IMR-90 (cell line): Measurements from ENCODE around the gene ERBB4. TPM values are rescaled to one million over a fixed set of nuclear protein-coding genes. Genes with fewer than 3 reads are reported as not detected.

Experiments
- ATAC-seq: fragments of 200-7000 bp; cut with Tn5 transposase; 2 replicates; pipeline ENCODE4 v1.9.1; 2020; ENCODE audit warnings: low read depth, mild to moderate bottlenecking, moderate library complexity
- BruUV-seq: library from RNA; stranded (reverse); fragments of 400-500 nt; replicated peaks from 2 replicates; lab custom pipeline; 2021; lab: Mats Ljungman, UMichigan
- CTCF ChIA-PET: fragments of 300-600 bp; formaldehyde crosslinking; extraction: SDS; loops from one replicate; lab custom pipeline; 2021; ENCODE audit warnings: antibody characterized with exemption; lab: Yijun Ruan, JAX
- POLR2A ChIA-PET: fragments of 300-600 bp; sonication (Branson Sonifier 250); formaldehyde crosslinking; loops from one replicate; lab custom pipeline; 2022; ENCODE audit warnings: antibody characterized with exemption; ENCODE audit not compliant: unreplicated experiment; lab: Charles Lee
- DNase-seq: peaks from one replicate; pipeline ENCODE4 v3.0.0; 2013
- H2AFZ ChIP-seq: replicated peaks from 2 replicates; pipeline ENCODE3; 2013; ENCODE audit warnings: low read length, mild to moderate bottlenecking; ENCODE audit not compliant: poor library complexity
- H2AK5ac ChIP-seq: 2 replicates; pipeline ENCODE4 v1.6.1; 2013; ENCODE audit warnings: low read depth, low read length, inconsistent platforms
- H2AK9ac ChIP-seq: replicated peaks from 2 replicates; pipeline ENCODE3; 2013; ENCODE audit warnings: mild to moderate bottlenecking, low read depth, low read length, moderate library complexity; ENCODE audit not compliant: poor library complexity
- H2BK120ac ChIP-seq: 2 replicates; pipeline ENCODE4 v1.6.1; 2013; ENCODE audit warnings: low read depth, low read length, inconsistent platforms
- H2BK15ac ChIP-seq: 3 replicates; pipeline ENCODE4 v1.6.1; 2013; ENCODE audit warnings: low read depth, low read length, inconsistent platforms
- H2BK20ac ChIP-seq: 2 replicates; pipeline ENCODE4 v1.6.1; 2013; ENCODE audit warnings: low read depth, mild to moderate bottlenecking, inconsistent platforms, low read length, moderate library complexity
- H2BK5ac ChIP-seq: 2 replicates; pipeline ENCODE4 v1.6.1; 2013; ENCODE audit warnings: mild to moderate bottlenecking, low read depth, low read length, inconsistent platforms; ENCODE audit not compliant: poor library complexity, severe bottlenecking
- H3K14ac ChIP-seq: replicated peaks from 2 replicates; pipeline ENCODE4 v1.6.1; 2013; ENCODE audit warnings: low read depth, low read length, inconsistent platforms
- H3K18ac ChIP-seq: 2 replicates; pipeline ENCODE4 v1.6.1; 2013; ENCODE audit warnings: low read depth, low read length, control low read depth
- H3K23ac ChIP-seq: 2 replicates; pipeline ENCODE4 v1.6.1; 2013; ENCODE audit warnings: low read depth, low read length, inconsistent platforms
- H3K27ac ChIP-seq: 2 replicates; pipeline ENCODE4 v1.5.1; 2013; ENCODE audit warnings: mild to moderate bottlenecking, control low read depth, low read length; ENCODE audit not compliant: insufficient read depth
- H3K27me3 ChIP-seq: 2 replicates; pipeline ENCODE4 v1.6.1; 2013; ENCODE audit warnings: low read length; ENCODE audit not compliant: control insufficient read depth, insufficient read depth
- H3K36me3 ChIP-seq: 2 replicates; pipeline ENCODE4 v1.6.1; 2013; ENCODE audit warnings: low read length, mixed read lengths; ENCODE audit not compliant: control insufficient read depth, insufficient read depth
- H3K4ac ChIP-seq: 2 replicates; pipeline ENCODE4 v1.6.1; 2013; ENCODE audit warnings: low read depth, low read length, inconsistent platforms
- H3K4me1 ChIP-seq: 2 replicates; pipeline ENCODE4 v1.6.1; 2013; ENCODE audit warnings: low read length, mixed read lengths; ENCODE audit not compliant: control insufficient read depth, insufficient read depth
- H3K4me2 ChIP-seq: 2 replicates; pipeline ENCODE4 v1.6.1; 2013; ENCODE audit warnings: low read depth, mild to moderate bottlenecking, control low read depth, low read length, moderate library complexity
- H3K4me3 ChIP-seq: 2 replicates; pipeline ENCODE4 v1.5.1; 2013; ENCODE audit warnings: low read depth, mild to moderate bottlenecking, control low read depth, low read length, moderate library complexity; ENCODE audit not compliant: insufficient read depth
- H3K56ac ChIP-seq: 2 replicates; pipeline ENCODE4 v1.6.1; 2013; ENCODE audit warnings: low read length, inconsistent platforms; ENCODE audit not compliant: insufficient read depth; ENCODE audit errors: extremely low read depth
- H3K79me1 ChIP-seq, 2 experiments: 2 replicates each; pipeline ENCODE4 v1.6.1; 2013; ENCODE audit warnings: low read length in 2 of 2, inconsistent platforms in 1 of 2, low read depth in 1 of 2
- H3K9ac ChIP-seq: 2 replicates; pipeline ENCODE4 v1.6.1; 2013; ENCODE audit warnings: low read depth, low read length, control low read depth
- H3K9me1 ChIP-seq: 2 replicates; pipeline ENCODE4 v1.6.1; 2013; ENCODE audit warnings: low read length, inconsistent platforms; ENCODE audit not compliant: insufficient read depth
- H3K9me3 ChIP-seq: 2 replicates; pipeline ENCODE4 v1.6.1; 2013; ENCODE audit warnings: low read length; ENCODE audit not compliant: control insufficient read depth, insufficient read depth
- H4K20me1 ChIP-seq: 2 replicates; pipeline ENCODE4 v1.6.1; 2013; ENCODE audit warnings: low read length, inconsistent platforms; ENCODE audit not compliant: insufficient read depth
- H4K5ac ChIP-seq: 2 replicates; pipeline ENCODE4 v1.6.1; 2013; ENCODE audit warnings: mild to moderate bottlenecking, low read depth, low read length, control low read depth
- H4K8ac ChIP-seq, 2 experiments: 2 replicates each; pipeline ENCODE4 v1.6.1; 2013; ENCODE audit warnings: low read depth in 2 of 2, low read length in 2 of 2, control low read depth in 1 of 2, inconsistent platforms in 1 of 2
- H4K91ac ChIP-seq: 2 replicates; pipeline ENCODE4 v1.6.1; 2013; ENCODE audit warnings: low read depth, low read length, inconsistent platforms; ENCODE audit not compliant: insufficient read depth
- BHLHE40 ChIP-seq: fragments of 150-350 bp; IDR thresholded peaks from 2 replicates; pipeline ENCODE4 v1.6.1; 2016; ENCODE audit warnings: mild to moderate bottlenecking, low read depth, low read length
- CEBPB ChIP-seq: IDR thresholded peaks from 2 replicates; pipeline ENCODE4 v1.6.1; 2012; ENCODE audit warnings: low read depth, low read length, improper control_type of control experiment
- CHD1 ChIP-seq: IDR thresholded peaks from 2 replicates; pipeline ENCODE4 v1.6.1; 2012; ENCODE audit warnings: low read depth, low read length, improper control_type of control experiment
- CTCF ChIP-seq: conservative IDR thresholded peaks from 2 replicates; pipeline ENCODE4 v1.5.1; 2012; ENCODE audit warnings: mild to moderate bottlenecking, low read depth, low read length, improper control_type of control experiment
- ELK1 ChIP-seq: fragments of 150-350 bp; IDR thresholded peaks from 2 replicates; pipeline ENCODE4 v1.6.1; 2016; ENCODE audit warnings: low read depth, mild to moderate bottlenecking, low read length, moderate library complexity, borderline replicate concordance
- FOS ChIP-seq: fragments of 150-350 bp; IDR thresholded peaks from 2 replicates; pipeline ENCODE4 v1.6.1; 2016; ENCODE audit warnings: low read depth, low read length
- MAFK ChIP-seq: IDR thresholded peaks from 2 replicates; pipeline ENCODE4 v1.6.1; 2012; ENCODE audit warnings: low read depth, low read length, improper control_type of control experiment
- MAZ ChIP-seq: IDR thresholded peaks from 2 replicates; pipeline ENCODE4 v1.6.1; 2012; ENCODE audit warnings: low read depth, mild to moderate bottlenecking, low read length, improper control_type of control experiment, moderate library complexity, borderline replicate concordance
- MXI1 ChIP-seq: IDR thresholded peaks from 2 replicates; pipeline ENCODE4 v1.6.1; 2012; ENCODE audit warnings: low read depth, mild to moderate bottlenecking, low read length, moderate library complexity, borderline replicate concordance
- NFE2L2 ChIP-seq: fragments of 150-350 bp; IDR thresholded peaks from 2 replicates; pipeline ENCODE4 v1.6.1; 2016; ENCODE audit warnings: low read depth, mild to moderate bottlenecking, low read length
- POLR2A ChIP-seq: IDR thresholded peaks from 2 replicates; pipeline ENCODE4 v1.6.1; 2012; ENCODE audit warnings: mild to moderate bottlenecking, low read depth, low read length
- RAD21 ChIP-seq: IDR thresholded peaks from 2 replicates; pipeline ENCODE4 v1.6.1; 2012; ENCODE audit warnings: low read length, improper control_type of control experiment
- RCOR1 ChIP-seq: IDR thresholded peaks from 2 replicates; pipeline ENCODE4 v1.6.1; 2012; ENCODE audit warnings: mild to moderate bottlenecking, low read length, improper control_type of control experiment; ENCODE audit not compliant: insufficient replicate concordance
- RFX5 ChIP-seq: IDR thresholded peaks from 2 replicates; pipeline ENCODE4 v1.8.0; 2012; ENCODE audit warnings: low read depth, mild to moderate bottlenecking, low read length, moderate library complexity
- SMC3 ChIP-seq: fragments of 150-350 bp; IDR thresholded peaks from 2 replicates; pipeline ENCODE4 v1.6.1; 2016; ENCODE audit warnings: low read depth, mild to moderate bottlenecking, antibody characterized with exemption, low read length, moderate library complexity
- USF2 ChIP-seq: fragments of 150-350 bp; IDR thresholded peaks from 2 replicates; pipeline ENCODE4 v1.6.1; 2017; ENCODE audit warnings: mild to moderate bottlenecking, antibody characterized with exemption, low read length, low read depth
- WGBS, 2 experiments: methylation state at CpG; one replicate each; pipeline versions ENCODE4 v1.1.5 to v1.1.7; 2013; ENCODE audit warnings: missing lambda C conversion rate in 2 of 2; ENCODE audit not compliant: insufficient read length in 1 of 2; ENCODE audit errors: extremely low coverage in 2 of 2; 5-methylcytosine and 5-hydroxymethylcytosine counted together
- dilution Hi-C: fragments of 300-500 bp; cut with HindIII; formaldehyde crosslinking; loops from one replicate; pipeline ENCODE4 v1.14.3; 2018; ENCODE audit warnings: low sequenced_read_pairs; ENCODE audit not compliant: unreplicated experiment
- in situ Hi-C: fragments of 300-500 bp; cut with MboI; formaldehyde crosslinking; loops from 3 replicates; pipeline ENCODE4 v1.14.3; 2019; ENCODE audit warnings: low sequenced_read_pairs, inconsistent platforms, mixed read lengths
- intact Hi-C: fragments of 100-400 bp; cut with micrococcal nuclease; formaldehyde crosslinking; loops from 2 replicates; pipeline ENCODE4 v1.10.0; 2022
- polyA plus RNA-seq, 3 experiments: library from polyadenylated mRNA; depleted of rRNA; stranded (reverse); fragments of >200 nt; gene quantifications; 2 replicates each; pipeline ENCODE4 v1.2.3, GENCODE V29; 2012; ENCODE audit warnings: low replicate concordance in 1 of 3
- total RNA-seq: library from RNA; depleted of rRNA; stranded (reverse); fragments of >200 nt; gene quantifications from 2 replicates; pipeline ENCODE4 v1.2.3, GENCODE V29; 2012

ERBB4 gene
- total and polyA plus RNA-seq, 2 of the 4 experiments (the other 2 are of a cell fraction): not detected

- no peak overlapping the region for H2AK9ac ChIP-seq
- no peaks in the 10 kb centered on the region for H4K20me1 ChIP-seq
- no peaks in the 10 kb centered on the region for H3K79me1 ChIP-seq
- H3K18ac ChIP-seq: no peak overlapping the region
- POLR2A ChIA-PET: no interaction called here
- H3K56ac ChIP-seq: no peak overlapping the region
- no peak overlapping the region for H3K4me2 ChIP-seq
- intact Hi-C loops: no loop called here
- H2AK5ac ChIP-seq: no peak overlapping the region
- H4K8ac ChIP-seq: no peak overlapping the region
- H4K5ac ChIP-seq: no peak overlapping the region
- H2BK20ac ChIP-seq: no peak overlapping the region
- no peak overlapping the region for H3K23ac ChIP-seq
- H3K9ac ChIP-seq: no peak overlapping the region
- DNase-seq (no peak), ATAC-seq (no peak)
- in situ Hi-C loops: no loop called here
- no peak overlapping the region for H3K4ac ChIP-seq
- H2BK120ac ChIP-seq: no peak overlapping the region
- BruUV-seq: no TSS peak
- dilution Hi-C loops: no loop called here
- H3K9me3 ChIP-seq: no peaks in the 10 kb centered on the region
- CTCF ChIA-PET: no interaction called here
- H3K9me1 ChIP-seq: no peaks in the 10 kb centered on the region
- H3K4me3 ChIP-seq: no peak overlapping the region
- no peak overlapping the region for H2AFZ ChIP-seq
- no peaks in the 10 kb centered on the region for H3K27me3 ChIP-seq
- H4K91ac ChIP-seq: no peak overlapping the region
- WGBS, 2 experiments: no CpG with 5 or more reads among the region's 2 CpGs
- no peaks in the 10 kb centered on the region for H3K36me3 ChIP-seq
- H2BK5ac ChIP-seq: no peak overlapping the region
- H2BK15ac ChIP-seq: no peak overlapping the region
- no peak for TF ChIP-seq RCOR1
- no peak for TF ChIP-seq FOS
- TF ChIP-seq MXI1: no peak
- TF ChIP-seq SMC3: no peak
- no peak for TF ChIP-seq CHD1
- TF ChIP-seq MAFK: no peak
- TF ChIP-seq RAD21: no peak
- no peak for TF ChIP-seq BHLHE40
- no peak for TF ChIP-seq ELK1
- TF ChIP-seq USF2: no peak
- TF ChIP-seq MAZ: no peak
- TF ChIP-seq POLR2A: no peak
- TF ChIP-seq NFE2L2: no peak
- no peak for TF ChIP-seq CEBPB
- no peak for TF ChIP-seq CTCF
- TF ChIP-seq RFX5: no peak
- no peaks in the 10 kb centered on the region for H3K4me1 ChIP-seq
- H3K14ac ChIP-seq: no peak overlapping the region
- no peak overlapping the region for H3K27ac ChIP-seq
Measured at GRCh38 chr2:212328136-212328535, 210.5 kb downstream of the ERBB4 start.
